ENCODE data around the gene KRT16. TPM values are rescaled to one million over a fixed set of nuclear protein-coding genes. Genes with fewer than 3 reads are reported as not detected.

Gene KRT16
- total and polyA plus RNA-seq, 10 of the 15 experiments (the other 5 are each of a cell fraction or from before 2014, with no cell fraction given) = 0.07 TPM; not detected in 9

DNA sequence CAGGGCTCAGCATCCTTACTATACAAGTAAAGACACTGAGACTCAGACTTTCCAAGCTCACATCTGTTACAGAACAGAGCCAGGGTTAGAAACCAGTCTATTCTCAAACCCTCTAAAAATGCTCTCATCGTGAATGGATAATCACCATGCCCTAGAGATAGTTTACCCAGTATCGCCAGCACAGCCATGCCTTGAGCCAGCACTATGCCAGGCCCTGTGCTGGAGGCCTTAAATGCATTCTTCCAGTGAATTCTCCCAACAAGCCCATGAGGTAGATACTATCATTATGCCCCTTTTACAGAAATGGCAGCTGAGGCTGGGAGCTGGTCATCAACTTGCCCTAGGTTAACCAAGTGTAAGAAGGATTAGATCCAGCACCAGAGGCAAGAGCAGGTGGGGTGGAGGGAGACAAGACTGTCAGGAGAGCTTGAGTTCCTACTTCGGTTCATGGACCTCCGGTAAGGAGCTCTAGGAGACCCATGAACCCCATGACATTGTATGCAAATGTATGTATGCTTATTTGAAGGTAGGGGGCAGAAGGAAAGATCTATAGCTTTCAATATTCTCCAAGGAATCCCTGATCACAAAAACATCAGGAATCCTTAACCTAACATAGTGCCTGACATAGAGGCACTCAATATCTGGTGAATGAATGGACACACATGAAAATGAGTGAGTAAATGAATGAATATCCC is 31.1 kb downstream of the KRT16 start (continued):
- TF ChIP-seq, protein P1, sequence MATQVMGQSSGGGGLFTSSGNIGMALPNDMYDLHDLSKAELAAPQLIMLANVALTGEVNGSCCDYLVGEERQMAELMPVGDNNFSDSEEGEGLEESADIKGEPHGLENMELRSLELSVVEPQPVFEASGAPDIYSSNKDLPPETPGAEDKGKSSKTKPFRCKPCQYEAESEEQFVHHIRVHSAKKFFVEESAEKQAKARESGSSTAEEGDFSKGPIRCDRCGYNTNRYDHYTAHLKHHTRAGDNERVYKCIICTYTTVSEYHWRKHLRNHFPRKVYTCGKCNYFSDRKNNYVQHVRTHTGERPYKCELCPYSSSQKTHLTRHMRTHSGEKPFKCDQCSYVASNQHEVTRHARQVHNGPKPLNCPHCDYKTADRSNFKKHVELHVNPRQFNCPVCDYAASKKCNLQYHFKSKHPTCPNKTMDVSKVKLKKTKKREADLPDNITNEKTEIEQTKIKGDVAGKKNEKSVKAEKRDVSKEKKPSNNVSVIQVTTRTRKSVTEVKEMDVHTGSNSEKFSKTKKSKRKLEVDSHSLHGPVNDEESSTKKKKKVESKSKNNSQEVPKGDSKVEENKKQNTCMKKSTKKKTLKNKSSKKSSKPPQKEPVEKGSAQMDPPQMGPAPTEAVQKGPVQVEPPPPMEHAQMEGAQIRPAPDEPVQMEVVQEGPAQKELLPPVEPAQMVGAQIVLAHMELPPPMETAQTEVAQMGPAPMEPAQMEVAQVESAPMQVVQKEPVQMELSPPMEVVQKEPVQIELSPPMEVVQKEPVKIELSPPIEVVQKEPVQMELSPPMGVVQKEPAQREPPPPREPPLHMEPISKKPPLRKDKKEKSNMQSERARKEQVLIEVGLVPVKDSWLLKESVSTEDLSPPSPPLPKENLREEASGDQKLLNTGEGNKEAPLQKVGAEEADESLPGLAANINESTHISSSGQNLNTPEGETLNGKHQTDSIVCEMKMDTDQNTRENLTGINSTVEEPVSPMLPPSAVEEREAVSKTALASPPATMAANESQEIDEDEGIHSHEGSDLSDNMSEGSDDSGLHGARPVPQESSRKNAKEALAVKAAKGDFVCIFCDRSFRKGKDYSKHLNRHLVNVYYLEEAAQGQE (IDR thresholded peaks at IDR 0.05; ENCODE audit: low read depth, low read length) = no peak

DNA sequence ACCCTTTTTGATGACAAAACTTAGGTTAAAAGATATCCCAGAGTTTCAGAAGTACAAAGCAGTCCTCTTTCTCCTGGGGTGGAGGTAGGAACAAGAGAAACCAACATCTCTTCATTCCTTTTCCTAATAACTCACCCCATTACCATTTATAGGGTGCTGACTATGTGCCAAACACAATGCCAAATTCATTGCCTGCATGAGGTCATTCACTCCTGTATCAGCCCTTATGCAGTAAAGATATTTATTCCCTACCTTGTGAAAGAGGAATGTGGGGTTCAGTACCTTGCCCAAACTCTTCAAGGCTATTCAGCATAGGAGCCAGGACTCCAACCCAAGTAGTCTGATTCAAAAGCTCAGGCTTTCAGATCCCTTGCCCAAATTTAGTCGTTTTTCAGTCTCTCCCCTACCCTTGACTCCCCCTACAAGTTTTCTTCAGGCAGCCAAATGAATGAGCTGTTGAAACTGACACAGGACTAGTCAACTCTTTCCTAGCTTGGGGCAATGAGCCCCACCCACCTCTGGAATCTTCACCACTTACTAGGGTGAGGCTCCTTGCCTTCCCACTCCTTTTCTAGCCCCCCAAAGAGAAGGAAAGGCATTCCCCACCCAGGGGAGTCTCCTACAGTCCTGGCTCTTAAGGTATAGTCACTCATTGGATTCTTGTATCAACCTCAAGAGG is 31.7 kb downstream of the KRT16 start:
- no peaks in the 10 kb centered on the region for H4K20me1 ChIP-seq (ENCODE audit: control insufficient read depth, insufficient read depth)
- no peaks in the 10 kb centered on the region for H3K36me3 ChIP-seq (ENCODE audit: control insufficient read depth in 2 of 2, insufficient read depth in 2 of 2, low read length in 1 of 2)
- ChIA-PET SMC1A (ENCODE audit: uncharacterized antibody, unreplicated experiment) (interaction anchor here (0.9 kb wide), 1 partner anchor 82 kb away, joined by 3 read pairs; no protein-coding TSS in a partner anchor), POLR2A (no interaction called here), CTCF (interaction anchor here (0.7 to 1.1 kb wide), 3 partner anchors 28 to 98 kb away, joined by 3 read pairs; no protein-coding TSS in a partner anchor), RAD21 (ENCODE audit: unreplicated experiment) (no interaction called here)
- no peak overlapping the region for H3K4me2 ChIP-seq (ENCODE audit: control insufficient read depth, insufficient read depth)
- FAIRE-seq = no peak
- no peak overlapping the region for H2AFZ ChIP-seq (ENCODE audit: control insufficient read depth, low read depth, low read length)
- no TSS peak for BruUV-seq (replicated peaks)
- no peaks in the 10 kb centered on the region for H3K9me3 ChIP-seq (replicated peaks; ENCODE audit: control insufficient read depth, insufficient read depth, low read length)
- no peaks in the 10 kb centered on the region for H3K79me2 ChIP-seq (ENCODE audit: control insufficient read depth, insufficient read depth, low read length)
- no peaks in the 10 kb centered on the region; a peak in 2 of 4 replicates for H3K27me3 ChIP-seq (replicated peaks in 1 of 2; ENCODE audit: control insufficient read depth in 2 of 2, insufficient read depth in 2 of 2, low read length in 1 of 2)
- H3K4me1 ChIP-seq (ENCODE audit: control insufficient read depth, insufficient read depth, low read length) = no peaks in the 10 kb centered on the region
- in situ Hi-C loops (cut with MboI) (no loop called here), intact Hi-C loops (cut with micrococcal nuclease; ENCODE audit: unreplicated experiment) (no loop called here)
- WGBS (ENCODE audit: insufficient coverage, insufficient replicate concordance, low lambda C conversion rate, missing lambda C conversion rate) = 5% methylated on average over 1 of the region's 1 CpG
- no peak for ATAC-seq
- H3K4me3 ChIP-seq = no peak overlapping the region
- no peak for DNase-seq (ENCODE audit: low read depth, low spot score)
- no peak overlapping the region for H3K9ac ChIP-seq (ENCODE audit: control insufficient read depth, insufficient read depth, low read length)
- H3K27ac ChIP-seq (ENCODE audit: control insufficient read depth, insufficient read depth) = no peak overlapping the region
- no peak for TF ChIP-seq EP300 (IDR thresholded peaks at IDR 0.05; ENCODE audit: borderline replicate concordance in 1 of 2, control insufficient read depth in 1 of 2, low read depth in 2 of 2, low read length in 2 of 2)
- TF ChIP-seq, protein P2, sequence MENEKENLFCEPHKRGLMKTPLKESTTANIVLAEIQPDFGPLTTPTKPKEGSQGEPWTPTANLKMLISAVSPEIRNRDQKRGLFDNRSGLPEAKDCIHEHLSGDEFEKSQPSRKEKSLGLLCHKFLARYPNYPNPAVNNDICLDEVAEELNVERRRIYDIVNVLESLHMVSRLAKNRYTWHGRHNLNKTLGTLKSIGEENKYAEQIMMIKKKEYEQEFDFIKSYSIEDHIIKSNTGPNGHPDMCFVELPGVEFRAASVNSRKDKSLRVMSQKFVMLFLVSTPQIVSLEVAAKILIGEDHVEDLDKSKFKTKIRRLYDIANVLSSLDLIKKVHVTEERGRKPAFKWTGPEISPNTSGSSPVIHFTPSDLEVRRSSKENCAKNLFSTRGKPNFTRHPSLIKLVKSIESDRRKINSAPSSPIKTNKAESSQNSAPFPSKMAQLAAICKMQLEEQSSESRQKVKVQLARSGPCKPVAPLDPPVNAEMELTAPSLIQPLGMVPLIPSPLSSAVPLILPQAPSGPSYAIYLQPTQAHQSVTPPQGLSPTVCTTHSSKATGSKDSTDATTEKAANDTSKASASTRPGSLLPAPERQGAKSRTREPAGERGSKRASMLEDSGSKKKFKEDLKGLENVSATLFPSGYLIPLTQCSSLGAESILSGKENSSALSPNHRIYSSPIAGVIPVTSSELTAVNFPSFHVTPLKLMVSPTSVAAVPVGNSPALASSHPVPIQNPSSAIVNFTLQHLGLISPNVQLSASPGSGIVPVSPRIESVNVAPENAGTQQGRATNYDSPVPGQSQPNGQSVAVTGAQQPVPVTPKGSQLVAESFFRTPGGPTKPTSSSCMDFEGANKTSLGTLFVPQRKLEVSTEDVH (IDR thresholded peaks at IDR 0.05; ENCODE audit: low read depth, partially characterized antibody) = no peak
- TF ChIP-seq DPF2 (IDR thresholded peaks at IDR 0.05) = no peak
- no peak for TF ChIP-seq HDAC2 (IDR thresholded peaks at IDR 0.05)
- no peak for TF ChIP-seq SREBF2 (IDR thresholded peaks at IDR 0.05; ENCODE audit: low read length)
- no peak for TF ChIP-seq ZNF217 (IDR thresholded peaks at IDR 0.05)
- TF ChIP-seq NR2C2 (IDR thresholded peaks at IDR 0.05; ENCODE audit: borderline replicate concordance, control insufficient read depth, insufficient read length, low read depth) = no peak
- no peak for TF ChIP-seq SIX5 (IDR thresholded peaks at IDR 0.05; ENCODE audit: low read depth, low read length, severe bottlenecking)
- no peak for TF ChIP-seq ETV6 (conservative IDR thresholded peaks at IDR 0.05 in 1 of 2, IDR thresholded peaks at IDR 0.05 in 1 of 2; ENCODE audit: borderline replicate concordance in 1 of 2, low read depth in 1 of 2)
- no peak for TF ChIP-seq NR2C1 (IDR thresholded peaks at IDR 0.05)
- no peak for TF ChIP-seq EZH2 (IDR thresholded peaks at IDR 0.05; ENCODE audit: borderline replicate concordance, control insufficient read depth, low read depth, low read length)
